Measurements from ENCODE around the gene CCDC152. TPM values are rescaled to one million over a fixed set of nuclear protein-coding genes. Genes with fewer than 3 reads are reported as not detected.

Gene CCDC152
- total RNA-seq: not detected in 2 replicates
- long read RNA-seq: 0 reads

GRCh38 chr5:42756606-42757601 lies at the start of gene CCDC152:
TSS of gene CCDC152 (plus strand) at chr5:42756818. CDS start at chr5:42759122, 2,304 bp downstream.
- no peaks in the 10 kb centered on the region for H3K9me3 Mint-ChIP-seq
- TF ChIP-seq CTCF (conservative IDR thresholded peaks at IDR 0.05): no peak
- no peak within 1 kb of the TSS for H3K4me3 Mint-ChIP-seq
- H3K4me1 Mint-ChIP-seq: no peaks in the 10 kb centered on the region
- no peak for DNase-seq (ENCODE audit: low read depth, low spot score)
- H3K27me3 Mint-ChIP-seq (ENCODE audit: low read depth): no peaks in the 10 kb centered on the region
- no peaks in the 10 kb centered on the region for H3K36me3 Mint-ChIP-seq (ENCODE audit: low read depth)
- peak within 1 kb of the TSS; percentile 43 for H3K27ac Mint-ChIP-seq (ENCODE audit: unreplicated experiment)

GRCh38 chr5:42715785-42716184 lies 40.8 kb upstream of the CCDC152 start:
- H3K27me3 Mint-ChIP-seq (ENCODE audit: low read depth): no peaks in the 10 kb centered on the region
- H3K27ac Mint-ChIP-seq (ENCODE audit: unreplicated experiment): no peak overlapping the region
- H3K4me1 Mint-ChIP-seq: no peaks in the 10 kb centered on the region
- DNase-seq (ENCODE audit: low read depth, low spot score): no peak
- no peak overlapping the region for H3K4me3 Mint-ChIP-seq
- no peaks in the 10 kb centered on the region for H3K9me3 Mint-ChIP-seq
- no peak for TF ChIP-seq CTCF (conservative IDR thresholded peaks at IDR 0.05)
- no peaks in the 10 kb centered on the region for H3K36me3 Mint-ChIP-seq (ENCODE audit: low read depth)

GRCh38 chr5:42718591-42718990 lies 38.0 kb upstream of the CCDC152 start:
- no peak overlapping the region for H3K27ac Mint-ChIP-seq (ENCODE audit: unreplicated experiment)

GRCh38 chr5:42719034-42719433 lies 37.6 kb upstream of the CCDC152 start:
- H3K9me3 Mint-ChIP-seq: no peaks in the 10 kb centered on the region

More at GRCh38 chr5:42718591-42718990, 38.0 kb upstream of the CCDC152 start:
- H3K4me1 Mint-ChIP-seq: no peaks in the 10 kb centered on the region
- TF ChIP-seq CTCF (conservative IDR thresholded peaks at IDR 0.05): no peak
- H3K9me3 Mint-ChIP-seq: no peaks in the 10 kb centered on the region
- no peaks in the 10 kb centered on the region for H3K36me3 Mint-ChIP-seq (ENCODE audit: low read depth)
- no peak for DNase-seq (ENCODE audit: low read depth, low spot score)
- H3K4me3 Mint-ChIP-seq: no peak overlapping the region
- H3K27me3 Mint-ChIP-seq (ENCODE audit: low read depth): no peaks in the 10 kb centered on the region

GRCh38 chr5:42720251-42720650 lies 36.4 kb upstream of the CCDC152 start:
- no peaks in the 10 kb centered on the region for H3K36me3 Mint-ChIP-seq (ENCODE audit: low read depth)
- H3K9me3 Mint-ChIP-seq: no peaks in the 10 kb centered on the region
- H3K27ac Mint-ChIP-seq (ENCODE audit: unreplicated experiment): no peak overlapping the region
- H3K27me3 Mint-ChIP-seq (ENCODE audit: low read depth): no peaks in the 10 kb centered on the region
- TF ChIP-seq CTCF (conservative IDR thresholded peaks at IDR 0.05): no peak
- no peak for DNase-seq (ENCODE audit: low read depth, low spot score)
- H3K4me1 Mint-ChIP-seq: no peaks in the 10 kb centered on the region
- no peak overlapping the region for H3K4me3 Mint-ChIP-seq

More at GRCh38 chr5:42719034-42719433, 37.6 kb upstream of the CCDC152 start:
- H3K27ac Mint-ChIP-seq (ENCODE audit: unreplicated experiment): no peak overlapping the region
- no peak for DNase-seq (ENCODE audit: low read depth, low spot score)
- no peaks in the 10 kb centered on the region for H3K4me1 Mint-ChIP-seq
- H3K36me3 Mint-ChIP-seq (ENCODE audit: low read depth): no peaks in the 10 kb centered on the region
- no peak for TF ChIP-seq CTCF (conservative IDR thresholded peaks at IDR 0.05)
- H3K4me3 Mint-ChIP-seq: no peak overlapping the region
- no peaks in the 10 kb centered on the region for H3K27me3 Mint-ChIP-seq (ENCODE audit: low read depth)

Data from neural crest cell (in vitro differentiated cells).